NB4 (cell line): ENCODE results near the gene HADHB.

Source experiments
- CTCF ChIP-seq: IDR thresholded peaks from one replicate; pipeline ENCODE4 v1.5.1; 2012; ENCODE audit warnings: low read depth, low read length
- POLR2A ChIP-seq: IDR thresholded peaks from 2 replicates; pipeline ENCODE4 v1.6.1; 2011; ENCODE audit warnings: mild to moderate bottlenecking; ENCODE audit not compliant: insufficient read length; ENCODE audit errors: extremely low read depth

GRCh38 chr2:26224095-26224494 is 20.6 kb upstream of the HADHB start:
- no peak for TF ChIP-seq POLR2A
- TF ChIP-seq CTCF, result no peak
